ENCODE results near the gene VAV3.

Gene VAV3

GRCh38 chr1:107991371-107992066, 26.5 kb upstream of the VAV3 start:
- Mint-ChIP-seq H3K36me3 (ENCODE audit: low read depth) (no peaks in the 10 kb centered on the region), H3K27ac (no peak overlapping the region), H3K9me3 (peaks cover 9% of the 10 kb centered on the region), H3K4me1 (ENCODE audit: low read depth) (no peaks in the 10 kb centered on the region), H3K27me3 (no peaks in the 10 kb centered on the region), H3K4me3 (no peak overlapping the region)
- intact Hi-C loops (cut with micrococcal nuclease), result no loop called here

- Mint-ChIP-seq H3K4me3 (no peak overlapping the region), H3K27me3 (no peaks in the 10 kb centered on the region), H3K4me1 (ENCODE audit: low read depth) (no peaks in the 10 kb centered on the region), H3K9me3 (peaks cover 9% of the 10 kb centered on the region), H3K36me3 (ENCODE audit: low read depth) (no peaks in the 10 kb centered on the region), H3K27ac (no peak overlapping the region)
- intact Hi-C loops (cut with micrococcal nuclease), result no loop called here
These were observed 25.6 kb upstream of the VAV3 start for GRCh38 chr1:107990606-107991005.

- no peaks in the 10 kb centered on the region for H3K9me3 Mint-ChIP-seq
- no peaks in the 10 kb centered on the region for H3K36me3 Mint-ChIP-seq (ENCODE audit: low read depth)
- intact Hi-C loops (cut with micrococcal nuclease), result no loop called here
- no peak overlapping the region for H3K4me3 Mint-ChIP-seq
- no peaks in the 10 kb centered on the region for H3K4me1 Mint-ChIP-seq (ENCODE audit: low read depth)
- no peak overlapping the region for H3K27ac Mint-ChIP-seq
- no peaks in the 10 kb centered on the region for H3K27me3 Mint-ChIP-seq
These were observed 16.3 kb upstream of the VAV3 start for GRCh38 chr1:107981277-107981676.

- Mint-ChIP-seq H3K36me3 (ENCODE audit: low read depth) (no peaks in the 10 kb centered on the region), H3K4me3 (no peak overlapping the region), H3K9me3 (no peaks in the 10 kb centered on the region), H3K27ac (no peak overlapping the region), H3K27me3 (no peaks in the 10 kb centered on the region), H3K4me1 (ENCODE audit: low read depth) (no peaks in the 10 kb centered on the region)
- intact Hi-C loops (cut with micrococcal nuclease), result no loop called here
These were observed 14.9 kb upstream of the VAV3 start for GRCh38 chr1:107979926-107980325.

- no peak overlapping the region for H3K27ac Mint-ChIP-seq
- intact Hi-C loops (cut with micrococcal nuclease), result no loop called here
- H3K4me1 Mint-ChIP-seq (ENCODE audit: low read depth), result no peaks in the 10 kb centered on the region
- H3K36me3 Mint-ChIP-seq (ENCODE audit: low read depth), result no peaks in the 10 kb centered on the region
- H3K27me3 Mint-ChIP-seq, result no peaks in the 10 kb centered on the region
- no peak overlapping the region for H3K4me3 Mint-ChIP-seq
- H3K9me3 Mint-ChIP-seq, result no peaks in the 10 kb centered on the region
These were observed 14.1 kb upstream of the VAV3 start for GRCh38 chr1:107979088-107979487.

- H3K36me3 Mint-ChIP-seq (ENCODE audit: low read depth), result no peaks in the 10 kb centered on the region
- H3K27me3 Mint-ChIP-seq, result no peaks in the 10 kb centered on the region
- no peaks in the 10 kb centered on the region for H3K4me1 Mint-ChIP-seq (ENCODE audit: low read depth)
- intact Hi-C loops (cut with micrococcal nuclease), result no loop called here
- no peak overlapping the region for H3K27ac Mint-ChIP-seq
- H3K4me3 Mint-ChIP-seq, result no peak overlapping the region
- no peaks in the 10 kb centered on the region for H3K9me3 Mint-ChIP-seq
These were observed 11.9 kb upstream of the VAV3 start for GRCh38 chr1:107976836-107977235.

- intact Hi-C loops (cut with micrococcal nuclease), result no loop called here
- H3K27ac Mint-ChIP-seq, result no peak overlapping the region
- H3K4me3 Mint-ChIP-seq, result no peak overlapping the region
- H3K27me3 Mint-ChIP-seq, result no peaks in the 10 kb centered on the region
- no peaks in the 10 kb centered on the region for H3K36me3 Mint-ChIP-seq (ENCODE audit: low read depth)
- no peaks in the 10 kb centered on the region for H3K4me1 Mint-ChIP-seq (ENCODE audit: low read depth)
- H3K9me3 Mint-ChIP-seq, result no peaks in the 10 kb centered on the region
These were observed 11.5 kb upstream of the VAV3 start for GRCh38 chr1:107976431-107976830.

- Mint-ChIP-seq H3K27me3 (no peaks in the 10 kb centered on the region), H3K4me3 (no peak overlapping the region), H3K9me3 (no peaks in the 10 kb centered on the region), H3K4me1 (ENCODE audit: low read depth) (no peaks in the 10 kb centered on the region), H3K27ac (no peak overlapping the region), H3K36me3 (ENCODE audit: low read depth) (no peaks in the 10 kb centered on the region)
- intact Hi-C loops (cut with micrococcal nuclease), result no loop called here
These were observed 10.9 kb upstream of the VAV3 start for GRCh38 chr1:107975851-107976250.

GRCh38 chr1:107974090-107974489, 9.1 kb upstream of the VAV3 start:
- H3K9me3 Mint-ChIP-seq, result no peaks in the 10 kb centered on the region
- no peaks in the 10 kb centered on the region for H3K4me1 Mint-ChIP-seq (ENCODE audit: low read depth)
- intact Hi-C loops (cut with micrococcal nuclease), result loop anchor here (5.0 kb wide), 1 partner anchor 68 kb away; no protein-coding TSS in a partner anchor
- no peak overlapping the region for H3K27ac Mint-ChIP-seq
- H3K36me3 Mint-ChIP-seq (ENCODE audit: low read depth), result no peaks in the 10 kb centered on the region
- no peaks in the 10 kb centered on the region for H3K27me3 Mint-ChIP-seq
- no peak overlapping the region for H3K4me3 Mint-ChIP-seq

- H3K4me1 Mint-ChIP-seq (ENCODE audit: low read depth), result no peaks in the 10 kb centered on the region
- H3K27me3 Mint-ChIP-seq, result no peaks in the 10 kb centered on the region
- H3K4me3 Mint-ChIP-seq, result no peak overlapping the region
- no peaks in the 10 kb centered on the region for H3K36me3 Mint-ChIP-seq (ENCODE audit: low read depth)
- intact Hi-C loops (cut with micrococcal nuclease), result loop anchor here (5.0 kb wide), 1 partner anchor 70 kb away; no protein-coding TSS in a partner anchor
- H3K9me3 Mint-ChIP-seq, result no peaks in the 10 kb centered on the region
- no peak overlapping the region for H3K27ac Mint-ChIP-seq
These were observed 7.6 kb upstream of the VAV3 start for GRCh38 chr1:107972391-107973180.

GRCh38 chr1:107966550-107966949, 1.6 kb upstream of the VAV3 start:
- Mint-ChIP-seq H3K9me3 (no peaks in the 10 kb centered on the region), H3K4me1 (ENCODE audit: low read depth) (peaks cover 21% of the 10 kb centered on the region), H3K27ac (no peak overlapping the region), H3K36me3 (ENCODE audit: low read depth) (peaks cover 17% of the 10 kb centered on the region), H3K27me3 (no peaks in the 10 kb centered on the region), H3K4me3 (no peak overlapping the region)
- intact Hi-C loops (cut with micrococcal nuclease), result loop anchor here (10.0 kb wide), 1 partner anchor 158 kb away; no protein-coding TSS in a partner anchor

- no peaks in the 10 kb centered on the region for H3K27me3 Mint-ChIP-seq
- H3K9me3 Mint-ChIP-seq, result no peaks in the 10 kb centered on the region
- intact Hi-C loops (cut with micrococcal nuclease), result loop anchor here (2.0 to 10.0 kb wide), 3 partner anchors 86 to 182 kb away; no protein-coding TSS in a partner anchor
- peaks cover 32% of the 10 kb centered on the region for H3K4me1 Mint-ChIP-seq (ENCODE audit: low read depth)
- H3K27ac Mint-ChIP-seq, result peak overlapping the region; percentile 88
- peaks cover 17% of the 10 kb centered on the region for H3K36me3 Mint-ChIP-seq (ENCODE audit: low read depth)
- H3K4me3 Mint-ChIP-seq, result peak overlapping the region; percentile 92
These were observed 457 bp downstream of the VAV3 start for GRCh38 chr1:107964336-107965109.

- H3K36me3 Mint-ChIP-seq (ENCODE audit: low read depth), result peaks cover 17% of the 10 kb centered on the region
- H3K9me3 Mint-ChIP-seq, result no peaks in the 10 kb centered on the region
- H3K27me3 Mint-ChIP-seq, result no peaks in the 10 kb centered on the region
- H3K27ac Mint-ChIP-seq, result peak overlapping the region; percentile 88
- H3K4me1 Mint-ChIP-seq (ENCODE audit: low read depth), result peaks cover 36% of the 10 kb centered on the region
- peak overlapping the region; percentile 83 for H3K4me3 Mint-ChIP-seq
- intact Hi-C loops (cut with micrococcal nuclease), result loop anchor here (2.0 to 10.0 kb wide), 3 partner anchors 87 to 181 kb away; no protein-coding TSS in a partner anchor
These were observed 1.2 kb downstream of the VAV3 start for GRCh38 chr1:107963601-107964335.
